SH-SY5Y (cell line): Measurements from ENCODE around the gene RELT.

Experiments
- GATA2 ChIP-seq: IDR thresholded peaks from 2 replicates; pipeline ENCODE4 v1.6.1; 2011; ENCODE audit warnings: mild to moderate bottlenecking, low read depth, low read length
- GATA3 ChIP-seq: IDR thresholded peaks from 2 replicates; pipeline ENCODE4 v1.6.1; 2011; ENCODE audit warnings: low read depth, mild to moderate bottlenecking, low read length, moderate library complexity

DNA sequence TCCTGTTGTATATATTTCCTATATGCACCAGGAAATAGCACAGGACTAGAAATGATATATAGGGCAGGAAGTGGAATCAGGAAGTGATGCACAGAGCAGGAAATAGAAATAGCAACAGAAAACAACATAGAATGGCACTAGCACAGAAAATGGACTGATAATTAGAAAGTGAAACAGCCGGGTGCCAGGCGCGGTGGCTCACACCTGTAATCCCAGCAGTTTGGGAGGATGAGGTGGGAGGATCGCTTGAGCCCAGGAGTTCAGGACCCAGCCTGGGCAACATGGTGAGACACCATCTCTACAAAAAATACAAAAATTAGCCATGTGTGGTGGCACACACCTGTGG, 10.0 kb upstream of the RELT start:
- TF ChIP-seq GATA3 (no peak), GATA2 (no peak)
